Measurements from ENCODE around the gene CRYGC.

Gene CRYGC

DNA sequence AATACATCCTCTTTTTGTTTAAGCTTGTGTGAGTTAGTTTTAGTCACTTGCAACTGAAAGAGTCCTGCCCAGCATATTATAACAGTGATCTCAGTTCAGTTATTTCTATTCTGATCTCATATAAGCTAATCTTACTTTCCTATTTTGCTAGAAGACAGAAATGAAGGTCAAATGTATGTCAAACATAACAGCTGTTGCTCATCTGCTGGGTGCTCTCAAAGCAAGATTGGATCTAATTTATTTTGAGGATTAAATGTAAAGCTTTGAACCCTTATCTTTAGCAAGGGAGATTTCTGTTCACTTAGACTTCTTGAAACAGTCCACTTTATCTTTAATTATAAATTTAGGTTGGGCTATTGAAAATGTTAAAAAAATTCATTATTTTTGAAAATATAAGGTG, 36.5 kb downstream of the CRYGC start:
- no peak for DNase-seq (ENCODE audit: low spot score)

DNA sequence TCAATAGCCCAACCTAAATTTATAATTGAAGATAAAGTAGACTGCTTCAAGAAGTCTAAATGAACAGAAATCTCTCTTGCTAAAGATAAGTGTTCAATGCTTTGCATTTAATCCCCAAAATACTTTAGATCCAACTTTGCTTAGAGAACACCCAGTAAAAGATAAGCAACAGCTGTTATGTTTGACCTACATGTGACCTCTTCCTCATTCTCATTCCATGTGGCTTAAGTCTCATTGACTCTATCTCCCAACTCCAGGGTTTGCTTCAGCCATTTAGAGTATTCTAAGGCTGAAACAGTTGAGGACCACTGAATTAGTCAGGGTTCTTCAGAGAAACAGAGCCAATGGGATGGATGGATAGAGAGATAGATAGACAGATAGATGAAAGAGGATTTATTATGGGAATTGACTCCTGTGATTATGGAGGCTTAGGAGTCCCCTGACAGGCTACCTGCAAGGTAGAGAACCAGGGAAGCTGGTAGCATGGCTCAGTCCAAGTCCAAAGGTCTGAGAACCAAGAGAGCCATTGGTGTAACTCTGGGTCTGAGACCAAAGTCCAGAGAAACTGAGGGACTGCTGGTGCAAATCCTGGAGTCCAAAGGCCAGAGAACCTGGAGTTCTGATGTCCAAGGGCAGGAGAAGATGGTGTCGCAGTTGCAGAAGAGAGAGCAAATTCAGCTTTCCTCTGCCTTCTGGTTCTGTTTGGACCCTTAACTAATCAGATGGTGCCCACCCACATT, 37.4 kb downstream of the CRYGC start:
- no peak for DNase-seq (ENCODE audit: low spot score)

DNA sequence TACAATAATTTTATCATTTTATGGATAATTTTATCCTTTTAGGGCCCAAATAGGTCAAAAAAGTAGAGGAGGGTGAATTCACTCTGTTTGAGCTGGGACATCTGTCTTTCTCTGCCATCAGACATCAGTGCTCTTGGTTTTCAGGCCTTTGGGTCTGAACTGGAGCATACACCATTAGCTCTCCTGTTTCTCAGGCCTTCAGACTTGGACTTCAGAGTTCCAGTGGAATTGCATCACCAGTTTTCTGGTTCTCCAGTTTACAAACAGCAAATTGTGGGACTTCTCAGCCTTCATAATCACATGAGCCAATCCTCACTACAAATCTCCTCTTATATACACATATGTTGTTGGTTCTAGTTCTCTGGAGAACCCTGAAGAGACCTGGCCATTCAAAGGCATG, 39.2 kb downstream of the CRYGC start:
- DNase-seq (ENCODE audit: low spot score): no peak

DNA sequence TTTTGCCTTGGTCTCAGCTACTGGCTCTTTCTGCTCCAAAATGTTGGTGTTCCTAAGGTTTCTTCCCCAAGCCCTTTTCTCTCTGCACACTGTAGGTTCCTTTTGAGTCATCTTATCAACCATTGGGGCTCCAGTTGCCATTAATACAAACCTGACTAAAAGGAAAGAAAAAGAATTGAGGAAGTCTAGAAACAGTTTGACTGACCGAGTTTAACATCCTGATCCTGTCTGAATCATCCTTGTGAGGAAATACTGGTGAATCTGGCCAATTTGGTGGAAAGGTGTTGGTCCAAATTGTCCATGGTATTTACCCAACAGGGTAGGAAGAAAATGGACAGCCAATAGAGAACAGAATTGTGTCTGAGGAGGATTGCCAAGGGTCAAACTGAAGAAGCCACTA, 43.6 kb downstream of the CRYGC start:
- no peak for DNase-seq (ENCODE audit: low spot score)

- no peak for DNase-seq (ENCODE audit: low spot score)
Measured at GRCh38 chr2:208083807-208084206, 45.8 kb downstream of the CRYGC start.
